Muscle of arm (tissue), 14 donors: ENCODE results near the gene OR10V1. TPM values are rescaled to one million over a fixed set of nuclear protein-coding genes. Genes with fewer than 3 reads are reported as not detected.

Experiments
- DNase-seq: peaks from one replicate; pipeline ENCODE4 v3.0.0-alpha.2; 2013
- long read RNA-seq, 11 donors: transcript quantifications; one replicate each; lab custom pipeline, GENCODE V29; 2026
- polyA plus RNA-seq, 12 donors: library from polyadenylated mRNA; unstranded; fragments of 120-200 nt; gene quantifications; one replicate each; pipeline ENCODE4 v1.2.1, GENCODE V29; 2013; ENCODE audit not compliant: insufficient read length in 12 of 12

The OR10V1 gene
- not detected for polyA plus RNA-seq
- long read RNA-seq, donor 1: 0 reads
- long read RNA-seq, donor 2, partial matches to known transcripts: 0 of 1 reads
- long read RNA-seq, donor 2, other reads (novel, unspliced or antisense): 0 of 1 reads
- long read RNA-seq, donor 3: 0 reads
- long read RNA-seq, donor 4: 0 reads
- long read RNA-seq, donor 5: 0 reads
- long read RNA-seq, donor 6: 0 reads
- long read RNA-seq, donor 7: 0 reads
- long read RNA-seq, donor 8: 0 reads
- long read RNA-seq, donor 9: 0 reads
- long read RNA-seq, donor 10: 0 reads
- long read RNA-seq, donor 11: 0 reads

DNA sequence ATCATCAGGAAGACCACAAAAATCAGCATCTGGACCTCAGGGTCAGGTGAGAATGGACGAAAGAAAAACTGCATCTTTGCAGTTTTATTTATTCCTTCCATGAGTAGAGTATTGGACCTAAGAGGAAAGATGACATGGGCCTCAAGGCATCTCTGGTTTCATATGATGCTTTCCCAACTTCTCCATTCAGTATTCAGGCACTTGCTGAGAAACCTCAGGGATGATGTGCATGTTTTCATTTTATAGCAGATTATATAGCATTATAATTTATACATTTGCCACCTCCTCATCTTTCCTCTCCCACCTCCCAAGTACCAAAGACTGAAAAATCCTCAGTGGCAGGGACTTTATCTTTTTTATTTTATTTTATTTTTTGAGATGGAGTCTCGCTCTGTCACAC lies at the start of gene OR10V1:
Gene OR10V1, minus strand, starts transcription at position 101 of the 400 bp plus-strand sequence. Its CDS starts 0 bp downstream, at position 101.
- DNase-seq: no peak

GRCh38 chr11:59761993-59762392 lies 48.3 kb upstream of the OR10V1 start:
- no peak for DNase-seq

DNA sequence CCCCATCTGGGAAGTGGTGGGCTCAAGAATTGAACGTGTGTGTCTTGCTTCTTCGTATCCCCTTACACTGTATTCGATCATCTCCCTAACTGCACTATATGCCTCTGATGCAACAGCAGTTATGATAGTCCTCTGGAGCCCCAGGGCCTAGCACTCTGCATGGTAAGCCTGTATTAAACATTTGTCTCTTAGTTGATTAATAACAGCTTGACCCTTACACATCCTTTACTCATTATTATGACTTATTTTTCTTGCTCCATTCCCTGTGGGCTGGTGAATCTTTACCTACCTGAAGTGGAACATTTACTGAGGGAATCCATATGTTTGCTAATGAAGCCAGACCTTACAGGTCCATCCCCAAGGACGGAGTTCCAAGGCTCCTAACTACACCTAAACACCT lies 47.1 kb upstream of the OR10V1 start:
- DNase-seq: no peak

GRCh38 chr11:59759900-59760299 lies 46.3 kb upstream of the OR10V1 start:
- no peak for DNase-seq

GRCh38 chr11:59758401-59759037 lies 44.9 kb upstream of the OR10V1 start:
- DNase-seq: no peak

- no peak for DNase-seq
These were observed 43.2 kb upstream of the OR10V1 start for GRCh38 chr11:59756845-59757244.

GRCh38 chr11:59756558-59756840 lies 42.9 kb upstream of the OR10V1 start:
- no peak for DNase-seq

GRCh38 chr11:59755701-59756557 lies 42.3 kb upstream of the OR10V1 start:
- DNase-seq: peak; percentile 21

- DNase-seq: peak; percentile 20
These were observed 41.4 kb upstream of the OR10V1 start, which contains the start of gene STX3 for GRCh38 chr11:59754859-59755700. Gene STX3 (plus strand): TSS chr11:59755376. CDS start chr11:59755606, 230 bp downstream.

- no peak for DNase-seq
These were observed 40.8 kb upstream of the OR10V1 start for GRCh38 chr11:59754494-59754858.

DNA sequence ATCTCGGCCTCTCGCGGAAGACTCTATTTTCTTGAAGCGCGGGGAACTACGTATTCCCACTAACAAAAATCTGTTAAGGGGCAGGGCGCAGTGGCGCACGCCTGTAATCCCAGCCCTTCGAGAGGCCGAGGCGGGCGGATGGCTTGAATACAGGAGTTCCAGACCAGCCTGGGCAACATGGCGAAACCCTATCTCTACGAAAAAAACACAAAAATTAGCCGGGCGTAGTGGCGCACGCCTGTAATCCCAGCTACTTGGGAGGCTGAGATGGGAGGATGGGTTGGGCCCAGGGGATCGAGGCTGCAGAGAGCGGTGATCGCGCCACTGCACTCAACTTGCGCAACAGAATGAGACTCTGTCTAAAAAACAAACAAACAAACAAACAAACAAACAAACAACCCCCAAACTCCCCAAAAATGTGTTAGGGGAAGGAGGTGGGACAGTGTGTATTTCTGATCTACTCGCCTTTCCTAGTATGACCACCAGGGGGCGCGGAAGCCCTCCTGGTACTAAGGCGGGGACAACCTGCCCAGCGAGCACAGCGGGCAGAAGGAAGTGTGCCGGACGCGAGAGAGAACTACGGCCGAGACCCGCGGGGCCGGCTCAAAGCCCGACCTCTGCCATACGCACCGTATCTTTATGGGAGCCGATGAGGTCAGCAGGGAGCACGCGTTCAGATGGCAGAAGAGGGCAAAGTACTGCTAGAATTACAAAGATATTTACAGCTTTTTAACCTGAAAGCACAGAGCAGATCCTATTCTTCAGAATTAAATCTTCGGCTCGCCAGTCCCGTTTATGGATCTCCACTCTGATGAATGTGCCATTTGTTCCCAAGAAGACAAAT lies 40.2 kb upstream of the OR10V1 start:
- peak; percentile 80 for DNase-seq

DNA sequence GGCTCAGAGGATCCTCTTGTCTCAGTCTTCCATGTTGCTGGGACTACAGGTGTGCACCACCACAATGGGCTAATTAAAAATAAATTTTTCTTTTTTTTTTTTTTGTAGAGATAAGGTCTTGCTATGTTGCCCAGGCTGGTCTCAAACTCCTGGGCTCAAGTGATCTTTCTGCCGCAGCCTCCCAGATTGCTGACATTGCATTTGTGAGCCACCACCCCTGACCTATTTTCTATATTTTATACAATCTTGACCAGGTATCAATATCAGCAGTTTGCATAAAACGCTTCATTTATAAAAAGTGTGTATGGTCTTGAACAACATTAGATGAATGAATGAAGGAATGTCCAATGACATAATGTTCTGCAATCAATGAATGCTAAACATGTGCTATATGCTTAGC lies 32.5 kb upstream of the OR10V1 start:
- DNase-seq: no peak

DNA sequence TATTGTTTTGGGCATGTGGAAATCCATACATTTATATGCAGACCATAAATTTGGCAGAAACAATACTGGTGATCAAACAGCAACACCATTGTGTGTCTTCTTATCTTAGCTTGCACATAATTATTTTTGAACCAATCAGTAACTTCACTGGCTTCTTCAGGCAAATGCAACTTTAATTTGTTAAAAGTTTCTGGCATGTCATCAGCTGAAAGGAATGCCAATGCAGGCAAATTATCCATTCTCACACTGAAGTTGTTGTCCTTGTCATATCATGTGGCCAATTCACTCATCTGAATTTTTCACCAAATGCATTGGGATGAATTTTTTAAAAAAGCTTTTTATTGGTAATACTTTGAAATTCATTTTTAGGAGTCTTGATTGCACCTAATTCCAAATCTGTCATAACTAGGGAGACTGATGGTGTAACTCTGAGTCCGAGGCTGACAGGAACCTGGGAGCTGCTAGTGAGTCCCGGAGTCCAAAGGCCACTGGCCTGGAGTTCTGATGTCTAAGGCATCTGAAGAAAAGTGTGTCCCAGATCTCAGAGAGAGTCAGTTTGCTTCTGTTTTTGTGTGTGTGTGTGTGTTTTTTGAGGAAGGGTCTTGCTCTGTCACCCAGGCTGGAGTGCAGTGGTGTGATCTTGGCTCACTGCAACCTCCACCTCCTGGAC lies 17.4 kb upstream of the OR10V1 start:
- DNase-seq: no peak

GRCh38 chr11:59729834-59730233 lies 16.2 kb upstream of the OR10V1 start:
- no peak for DNase-seq

GRCh38 chr11:59728913-59729312 lies 15.3 kb upstream of the OR10V1 start:
- DNase-seq: no peak

GRCh38 chr11:59728154-59728553 lies 14.5 kb upstream of the OR10V1 start:
- DNase-seq: no peak

DNA sequence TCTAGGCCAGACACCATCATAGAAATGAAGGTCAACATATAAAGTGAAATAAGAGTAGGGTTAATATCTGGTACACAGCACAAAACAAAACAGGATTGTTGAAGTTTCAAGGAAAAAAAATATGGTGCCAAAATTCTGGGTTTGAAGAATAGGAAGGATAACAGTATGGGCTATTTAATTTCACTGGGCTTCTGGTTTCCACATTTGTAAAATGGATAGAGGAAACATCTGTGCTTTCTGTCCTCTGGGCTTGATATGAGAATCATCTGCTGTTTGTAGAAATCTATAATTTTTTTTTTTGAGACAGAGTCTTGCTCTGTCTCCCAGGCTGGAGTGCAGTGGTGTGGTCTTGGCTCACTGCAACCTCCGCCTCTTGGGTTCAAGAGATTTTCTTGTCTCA lies 13.8 kb upstream of the OR10V1 start:
- DNase-seq: peak; percentile 2

DNA sequence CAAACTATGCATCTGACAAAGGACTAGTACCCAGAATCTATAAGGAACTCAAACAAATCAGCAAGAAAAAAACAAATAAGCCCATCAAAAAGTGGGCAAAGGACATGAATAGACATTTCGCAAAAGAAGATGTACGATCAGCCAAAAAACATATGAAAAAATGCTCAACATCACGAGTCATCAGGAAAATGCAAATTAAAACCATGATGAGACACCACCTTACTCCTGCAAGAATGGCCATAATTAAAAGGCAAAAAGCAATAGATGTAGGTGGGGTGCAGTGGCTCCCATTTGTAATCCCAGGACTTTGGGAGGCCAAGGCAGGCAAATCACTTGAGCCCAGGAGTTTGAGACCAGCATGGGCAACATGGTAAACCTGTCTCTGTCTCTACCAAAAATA lies 10.4 kb upstream of the OR10V1 start:
- no peak for DNase-seq

- no peak for DNase-seq
These were observed 5.9 kb upstream of the OR10V1 start for GRCh38 chr11:59719556-59719955.

- DNase-seq: no peak
These were observed 2.4 kb upstream of the OR10V1 start for GRCh38 chr11:59716051-59716450.
